K562 (cell line): ENCODE data around the gene DAB2IP. TPM values are rescaled to one million over a fixed set of nuclear protein-coding genes. Genes with fewer than 3 reads are reported as not detected.

ENCODE experiments used
- ATAC-seq: fragments of 200-7000 bp; cut with Tn5 transposase; 3 replicates; pipeline ENCODE4 v1.9.1; 2020; ENCODE audit warnings: moderate library complexity
- BruUV-seq: library from RNA; stranded (reverse); fragments of 400-500 nt; replicated peaks from 2 replicates; lab custom pipeline; 2021; lab: Mats Ljungman, UMichigan
- CTCF ChIA-PET: fragments of 300-600 bp; formaldehyde crosslinking; extraction: SDS; loops from one replicate; lab custom pipeline; 2021; ENCODE audit warnings: low intra/inter-chr PET ratio; lab: Yijun Ruan, JAX
- POLR2A ChIA-PET: fragments of 300-600, 350-650 bp; sonication (Branson Sonifier 250); formaldehyde crosslinking; extraction: SDS; loops from one replicate; lab custom pipeline; 2021; ENCODE audit warnings: antibody characterized with exemption, inconsistent platforms; lab: Yijun Ruan, JAX
- DNase-seq, 4 experiments: peaks; one replicate each; pipeline versions ENCODE4 v3.0.0 to v3.0.0-alpha.2; 2011 to 2018; ENCODE audit warnings: low spot score in 3 of 4, mixed read lengths in 3 of 4; ENCODE audit errors: extremely low read depth in 1 of 4
- FAIRE-seq: peaks from 2 replicates; lab custom pipeline; 2011; peaks lifted over from hg19 to GRCh38; lab: Jason Lieb, UNC
- H2AFZ ChIP-seq: 2 replicates; pipeline ENCODE4 v1.6.0; 2011; ENCODE audit warnings: low read depth, low read length, control low read depth, inconsistent platforms
- H3K27ac ChIP-seq: fragments of 200-600 bp; 3 replicates; pipeline ENCODE4 v1.8.0; 2011; ENCODE audit warnings: low read depth, mild to moderate bottlenecking, control low read depth, inconsistent platforms, low read length, moderate library complexity, mixed read lengths; ENCODE audit errors: extremely low read depth
- H3K27me3 ChIP-seq, 2 experiments: fragments of 300-600 bp in 1 of 2; 2 replicates in 1 of 2; 3 replicates in 1 of 2; pipeline versions ENCODE4 v1.6.0 to v1.8.0; 2011; ENCODE audit warnings: inconsistent platforms in 2 of 2, low read length in 2 of 2, mild to moderate bottlenecking in 1 of 2, mixed read lengths in 1 of 2, moderate library complexity in 1 of 2; ENCODE audit not compliant: control insufficient read depth in 2 of 2, insufficient read depth in 2 of 2
- H3K36me3 ChIP-seq: fragments of 300-600 bp; 3 replicates; pipeline ENCODE4 v1.8.0; 2011; ENCODE audit warnings: mild to moderate bottlenecking, low read length, inconsistent platforms; ENCODE audit not compliant: control insufficient read depth, insufficient read depth
- H3K4me1 ChIP-seq, 2 experiments: fragments of 200-600 bp in 1 of 2; replicated peaks in 1 of 2; 2 replicates in 1 of 2; 3 replicates in 1 of 2; pipeline versions ENCODE4 v1.5.1 to v1.8.0; 2011; ENCODE audit warnings: inconsistent platforms in 2 of 2, low read length in 2 of 2, mild to moderate bottlenecking in 1 of 2, mixed read lengths in 1 of 2, moderate library complexity in 1 of 2; ENCODE audit not compliant: control insufficient read depth in 2 of 2, insufficient read depth in 2 of 2
- H3K4me2 ChIP-seq: 2 replicates; pipeline ENCODE4 v1.6.1; 2011; ENCODE audit warnings: low read length, control low read depth, inconsistent platforms, mixed read lengths; ENCODE audit not compliant: insufficient read depth
- H3K4me3 ChIP-seq: fragments of 200-600 bp; sonication (generic), shearing (Covaris generic); 2 replicates; pipeline ENCODE4 v1.5.1; 2016; ENCODE audit warnings: control low read depth, inconsistent platforms
- H3K79me2 ChIP-seq: fragments of 200-600 bp; 3 replicates; pipeline ENCODE4 v1.8.0; 2011; ENCODE audit warnings: low read length, inconsistent platforms; ENCODE audit not compliant: control insufficient read depth, insufficient read depth
- H3K9ac ChIP-seq, 2 experiments: 2 replicates each; pipeline versions ENCODE4 v1.6.0 to v1.6.1; 2011; ENCODE audit warnings: low read depth in 2 of 2, low read length in 2 of 2, control low read depth in 1 of 2, inconsistent platforms in 1 of 2, mild to moderate bottlenecking in 1 of 2, mixed read lengths in 1 of 2; ENCODE audit not compliant: insufficient read depth in 1 of 2
- H3K9me1 ChIP-seq: one replicate; pipeline ENCODE4 v1.6.0; 2011; ENCODE audit warnings: inconsistent platforms, mild to moderate bottlenecking, low read length, moderate library complexity; ENCODE audit not compliant: control insufficient read depth, insufficient read depth
- H3K9me3 ChIP-seq: replicated peaks from 2 replicates; pipeline ENCODE4 v1.5.1; 2011; ENCODE audit warnings: low read depth, low read length, inconsistent platforms; ENCODE audit not compliant: control insufficient read depth, insufficient read depth
- H4K20me1 ChIP-seq: replicated peaks from 2 replicates; pipeline ENCODE4 v1.6.1; 2011; ENCODE audit warnings: low read length, inconsistent platforms, mixed read lengths; ENCODE audit not compliant: control insufficient read depth, insufficient read depth
- BACH1 ChIP-seq: fragments of 200-800 bp; sonication (Bioruptor generic); IDR thresholded peaks from 2 replicates; pipeline ENCODE4 v1.6.1; 2016; ENCODE audit warnings: missing genetic modification characterization, missing compliant biosample characterization
- DMBX1 ChIP-seq: fragments of 250-450 bp; sonication (Bioruptor Pico); IDR thresholded peaks from 2 replicates; pipeline ENCODE4 v1.8.0; 2022; ENCODE audit warnings: inconsistent platforms, mild to moderate bottlenecking, moderate library complexity, borderline replicate concordance
- GTF2A2 ChIP-seq: IDR thresholded peaks from 2 replicates; pipeline ENCODE4 v1.6.1; 2016; ENCODE audit warnings: mild to moderate bottlenecking, missing genetic modification characterization, missing compliant biosample characterization
- HDGF ChIP-seq: fragments of 450-650 bp; IDR thresholded peaks from 2 replicates; pipeline ENCODE4 v1.6.1; 2016
- MEF2A ChIP-seq: IDR thresholded peaks from 2 replicates; pipeline ENCODE4 v1.6.1; 2011; ENCODE audit warnings: low read depth, mild to moderate bottlenecking, low read length, moderate library complexity; ENCODE audit not compliant: control insufficient read depth
- NFYB ChIP-seq: IDR thresholded peaks from 2 replicates; pipeline ENCODE4 v1.6.1; 2011; ENCODE audit warnings: mild to moderate bottlenecking, moderate library complexity; ENCODE audit not compliant: insufficient read length; ENCODE audit errors: extremely low read depth
- NR2F6 ChIP-seq: fragments of 450-650 bp; formaldehyde crosslinking; IDR thresholded peaks from 2 replicates; pipeline ENCODE4 v1.4.0; 2020; ENCODE audit warnings: mild to moderate bottlenecking
- RAD21 ChIP-seq, 2 experiments: fragments of 250-450 bp in 1 of 2; fragments of 450-650 bp in 1 of 2; sonication (Bioruptor Pico) in 1 of 2; formaldehyde crosslinking in 1 of 2; IDR thresholded peaks in 1 of 2; conservative IDR thresholded peaks in 1 of 2; 2 replicates each; pipeline versions ENCODE4 v1.4.0 to v1.8.0; 2020 to 2022; ENCODE audit warnings: mild to moderate bottlenecking in 2 of 2, moderate library complexity in 1 of 2
- RNF2 ChIP-seq: sonication (generic); IDR thresholded peaks from 2 replicates; pipeline ENCODE4 v1.6.1; 2016
- SMC3 ChIP-seq: conservative IDR thresholded peaks from 2 replicates; pipeline ENCODE4 v1.6.1; 2011; ENCODE audit warnings: low read depth, low read length, improper control_type of control experiment; ENCODE audit not compliant: insufficient read depth
- TAF7 ChIP-seq: fragments of 450-650 bp; IDR thresholded peaks from 2 replicates; pipeline ENCODE4 v1.6.1; 2016; ENCODE audit warnings: missing genetic modification characterization, missing compliant biosample characterization
- ZBTB7A ChIP-seq: IDR thresholded peaks from 2 replicates; pipeline ENCODE4 v1.6.1; 2011; ENCODE audit warnings: low read depth, mild to moderate bottlenecking, low read length, moderate library complexity, borderline replicate concordance; ENCODE audit not compliant: control insufficient read depth
- ZNF121 ChIP-seq: sonication (generic); formaldehyde crosslinking; conservative IDR thresholded peaks from 2 replicates; pipeline ENCODE4 v1.8.0; 2022; ENCODE audit warnings: missing genetic modification reagents
- ZNF23 ChIP-seq: fragments of 250-450 bp; sonication (Bioruptor Pico); IDR thresholded peaks from 2 replicates; pipeline ENCODE4 v1.4.0; 2020; ENCODE audit warnings: mild to moderate bottlenecking
- ZNF253 ChIP-seq: fragments of 250-450 bp; sonication (Bioruptor Pico); conservative IDR thresholded peaks from 2 replicates; pipeline ENCODE4 v1.6.1; 2021; ENCODE audit warnings: mild to moderate bottlenecking
- ZNF507 ChIP-seq: conservative IDR thresholded peaks from 2 replicates; pipeline ENCODE4 v1.6.1; 2017; ENCODE audit warnings: missing genetic modification characterization, missing compliant biosample characterization
- WGBS: fragments of 100-300 bp; shearing (Covaris generic); methylation state at CpG from one replicate; pipeline ENCODE4 v1.1.6; 2016; ENCODE audit warnings: low coverage, mixed read lengths; ENCODE audit not compliant: insufficient coverage; ENCODE audit errors: missing lambda C conversion rate; 5-methylcytosine and 5-hydroxymethylcytosine counted together
- in situ Hi-C: fragments of 300-500 bp; cut with MboI; formaldehyde crosslinking; loops from 4 replicates; pipeline ENCODE4 v1.15.0; 2018; ENCODE audit warnings: inconsistent platforms, mixed read lengths
- intact Hi-C: fragments of 100-400 bp; cut with micrococcal nuclease; formaldehyde crosslinking; loops from 2 replicates; pipeline ENCODE4 v1.14.2; 2022
- polyA plus RNA-seq, 8 experiments: library from polyadenylated mRNA; depleted of rRNA in 4 of 8; stranded (reverse) in 5 of 8; unstranded in 3 of 8; fragments of >200 nt; fragmentation: Nextera tagmentation in 2 of 8; fragmentation: Illumina TruSeq in 1 of 8; extraction: Ambion mirVana in 2 of 8; extraction: Trizol in 1 of 8; gene quantifications; 2 replicates each; pipeline versions ENCODE4 v1.2.1 to v1.2.3, GENCODE V29; 2011 to 2014; ENCODE audit warnings: inconsistent platforms in 1 of 8, missing spikeins in 1 of 8
- total RNA-seq, 7 experiments: library from RNA; depleted of rRNA in 6 of 7; stranded (reverse); fragments of >200 nt in 6 of 7; fragmentation: Illumina TruSeq in 2 of 7; extraction: Trizol in 2 of 7; gene quantifications; 2 replicates each; pipeline versions ENCODE4 v1.2.1 to v1.2.3, GENCODE V29; 2011 to 2021; ENCODE audit warnings: low replicate concordance in 1 of 7
- TF ChIP-seq, protein P1 (sequence below), 3 experiments: IDR thresholded peaks in 2 of 3; conservative IDR thresholded peaks in 1 of 3; 2 replicates each; pipeline ENCODE4 v1.5.1; 2011 to 2012; ENCODE audit warnings: low read length in 3 of 3, mild to moderate bottlenecking in 3 of 3, control low read depth in 2 of 3, improper control_type of control experiment in 1 of 3, inconsistent platforms in 1 of 3, low read depth in 1 of 3, mixed read lengths in 1 of 3, moderate library complexity in 1 of 3; ENCODE audit not compliant: insufficient read depth in 2 of 3
- TF ChIP-seq, protein P2 (sequence below): sonication (generic); formaldehyde crosslinking; IDR thresholded peaks from 2 replicates; pipeline ENCODE4 v1.8.1; 2023; ENCODE audit warnings: mild to moderate bottlenecking, missing genetic modification reagents

DAB2IP gene
- total and polyA plus RNA-seq, 9 of the 15 experiments (the other 6 are each of a cell fraction or from before 2014, with no cell fraction given), result 0.04 to 0.31 (median 0.08) TPM; not detected in 5

DNA sequence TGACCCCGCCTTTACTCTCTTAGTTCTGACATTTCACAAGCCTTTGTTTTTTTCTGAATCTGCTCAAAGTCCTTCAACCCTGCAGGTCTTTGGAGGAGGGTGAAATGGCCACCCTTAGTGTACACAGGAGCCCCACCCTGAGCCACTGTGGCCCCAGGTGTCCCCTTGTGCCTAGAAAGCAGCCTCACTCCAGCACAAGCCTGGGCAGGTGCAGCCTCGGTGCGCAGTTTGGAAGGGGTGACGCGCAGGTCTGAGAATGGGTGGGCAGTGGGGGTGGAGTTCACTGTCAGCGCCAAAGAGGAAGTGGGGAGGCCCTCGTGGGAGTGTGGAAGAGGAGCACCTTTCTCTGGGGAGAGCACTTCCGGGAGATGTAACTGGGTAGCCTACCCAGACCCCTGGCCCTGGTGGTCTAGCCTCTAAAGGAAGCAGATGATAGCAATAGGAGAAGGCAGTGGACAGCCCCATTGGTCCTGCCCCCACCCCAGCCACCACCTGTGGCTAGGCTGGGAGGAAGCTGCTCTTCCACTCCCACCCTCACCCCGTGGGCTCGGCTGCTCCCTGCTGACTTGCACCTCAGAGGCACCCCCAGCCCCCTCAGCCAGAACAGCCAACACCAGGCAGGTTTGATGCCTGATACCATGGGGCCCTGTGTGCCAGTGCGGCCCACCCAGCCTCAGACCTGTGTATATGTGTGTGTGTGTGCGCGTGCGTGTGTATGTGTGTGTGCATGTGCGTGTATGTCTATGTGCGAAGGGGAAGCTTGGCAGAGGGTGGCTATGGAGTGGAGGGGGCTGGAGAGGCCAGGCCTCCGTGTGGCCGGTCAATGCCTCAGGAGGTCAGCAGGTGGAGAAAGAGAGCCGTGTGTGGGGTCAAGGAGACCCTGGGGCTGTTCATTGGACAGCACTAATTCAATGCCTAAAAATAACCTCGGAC, 16.8 kb upstream of the DAB2IP start:
- Histone ChIP-seq H3K4me2 (no peak overlapping the region), H3K27me3 (peaks cover 0 to 51% of the 10 kb centered on the region in 2 experiments; a peak in 3 of 5 replicates), H3K4me1 (peaks cover 0 to 6% of the 10 kb centered on the region in 2 experiments; a peak in 2 of 5 replicates), H3K9ac (0 out of 4 replicates have a peak overlapping the region, but pooled peaks of 1 of the 2 experiments have one; percentile 52), H3K9me1 (no peaks in the 10 kb centered on the region), H3K9me3 (no peaks in the 10 kb centered on the region), H2AFZ (no peak overlapping the region), H3K27ac (no peak overlapping the region), H3K36me3 (no peaks in the 10 kb centered on the region), H3K4me3 (no peak overlapping the region), H4K20me1 (no peaks in the 10 kb centered on the region; the same call in 1 of the 2 replicates), H3K79me2 (no peaks in the 10 kb centered on the region)
- ChIA-PET POLR2A (interaction anchor here (0.6 kb wide), 2 partner anchors 11 to 77 kb away, joined by 3 read pairs; no protein-coding TSS in a partner anchor), CTCF (interaction anchor here (0.9 kb wide), 1 partner anchor 358 kb away, joined by 3 read pairs; no protein-coding TSS in a partner anchor)
- WGBS, result 6% methylated on average over 18 of the region's 20 CpGs
- in situ Hi-C loops, result no loop called here
- FAIRE-seq, result peak; percentile 6
- BruUV-seq, result no TSS peak
- intact Hi-C loops, result loop anchor here (5.0 kb wide), 2 partner anchors 87 to 228 kb away; no protein-coding TSS in a partner anchor
- peak; percentile 95 for ATAC-seq
- DNase-seq, result peak; percentile 55 to 67 (median 63)
- peak; percentile 55 to 68 for TF ChIP-seq RAD21 (CRISPR knock-in tag; conservative IDR thresholded peaks at IDR 0.05 in 1 of 2, IDR thresholded peaks at IDR 0.05 in 1 of 2)
- no peak for TF ChIP-seq GTF2A2 (tag)
- TF ChIP-seq ZNF253 (CRISPR knock-in tag), result no peak
- no peak for TF ChIP-seq ZNF23 (CRISPR knock-in tag)
- TF ChIP-seq TAF7 (tag), result no peak
- peak; percentile 38; the same call in 1 of the 2 replicates for TF ChIP-seq ZBTB7A
- TF ChIP-seq, protein P1, sequence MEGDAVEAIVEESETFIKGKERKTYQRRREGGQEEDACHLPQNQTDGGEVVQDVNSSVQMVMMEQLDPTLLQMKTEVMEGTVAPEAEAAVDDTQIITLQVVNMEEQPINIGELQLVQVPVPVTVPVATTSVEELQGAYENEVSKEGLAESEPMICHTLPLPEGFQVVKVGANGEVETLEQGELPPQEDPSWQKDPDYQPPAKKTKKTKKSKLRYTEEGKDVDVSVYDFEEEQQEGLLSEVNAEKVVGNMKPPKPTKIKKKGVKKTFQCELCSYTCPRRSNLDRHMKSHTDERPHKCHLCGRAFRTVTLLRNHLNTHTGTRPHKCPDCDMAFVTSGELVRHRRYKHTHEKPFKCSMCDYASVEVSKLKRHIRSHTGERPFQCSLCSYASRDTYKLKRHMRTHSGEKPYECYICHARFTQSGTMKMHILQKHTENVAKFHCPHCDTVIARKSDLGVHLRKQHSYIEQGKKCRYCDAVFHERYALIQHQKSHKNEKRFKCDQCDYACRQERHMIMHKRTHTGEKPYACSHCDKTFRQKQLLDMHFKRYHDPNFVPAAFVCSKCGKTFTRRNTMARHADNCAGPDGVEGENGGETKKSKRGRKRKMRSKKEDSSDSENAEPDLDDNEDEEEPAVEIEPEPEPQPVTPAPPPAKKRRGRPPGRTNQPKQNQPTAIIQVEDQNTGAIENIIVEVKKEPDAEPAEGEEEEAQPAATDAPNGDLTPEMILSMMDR (IDR thresholded peaks at IDR 0.05 in 2 of 3, conservative IDR thresholded peaks at IDR 0.05 in 1 of 3; ENCODE audit: insufficient read depth in 2 of 3, low read depth in 1 of 3, low read length in 3 of 3), result peak; percentile 73 to 78 (median 77)
- TF ChIP-seq ZNF121 (CRISPR knock-in tag), result no peak
- TF ChIP-seq NR2F6 (CRISPR knock-in tag), result no peak
- TF ChIP-seq NFYB, result peak; percentile 29
- no peak for TF ChIP-seq RNF2
- TF ChIP-seq DMBX1 (CRISPR knock-in tag), result no peak
- TF ChIP-seq SMC3, result 0 out of 2 replicates have a peak, but pooled peaks have one; percentile 44
- TF ChIP-seq ZNF507 (tag), result no peak
- TF ChIP-seq, protein P2, sequence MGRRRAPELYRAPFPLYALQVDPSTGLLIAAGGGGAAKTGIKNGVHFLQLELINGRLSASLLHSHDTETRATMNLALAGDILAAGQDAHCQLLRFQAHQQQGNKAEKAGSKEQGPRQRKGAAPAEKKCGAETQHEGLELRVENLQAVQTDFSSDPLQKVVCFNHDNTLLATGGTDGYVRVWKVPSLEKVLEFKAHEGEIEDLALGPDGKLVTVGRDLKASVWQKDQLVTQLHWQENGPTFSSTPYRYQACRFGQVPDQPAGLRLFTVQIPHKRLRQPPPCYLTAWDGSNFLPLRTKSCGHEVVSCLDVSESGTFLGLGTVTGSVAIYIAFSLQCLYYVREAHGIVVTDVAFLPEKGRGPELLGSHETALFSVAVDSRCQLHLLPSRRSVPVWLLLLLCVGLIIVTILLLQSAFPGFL (CRISPR knock-in tag), result no peak
- no peak for TF ChIP-seq BACH1 (tag)
- no peak for TF ChIP-seq HDGF
- peak; percentile 31; the same call in 1 of the 2 replicates for TF ChIP-seq MEF2A
